Measurements from ENCODE around the gene ZNF664. TPM values are rescaled to one million over a fixed set of nuclear protein-coding genes. Genes with fewer than 3 reads are reported as not detected.

The ZNF664 gene
- total RNA-seq, 4 donors from 2014 or later, result 53.7 to 78.0 (median 73.3) TPM

DNA sequence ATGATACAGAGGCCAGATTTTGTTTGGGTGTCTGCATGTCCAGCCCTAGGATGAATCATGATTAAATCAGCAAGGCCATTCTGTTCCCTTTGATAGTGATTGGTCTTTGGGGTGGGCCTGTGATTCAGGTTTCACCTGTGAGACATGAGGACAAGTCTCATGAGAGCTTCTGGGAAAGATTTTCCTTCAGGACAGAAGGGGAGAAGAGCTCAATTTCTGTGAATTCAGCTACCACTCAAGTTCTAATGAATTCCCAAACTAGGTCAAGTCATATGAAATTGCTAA, 73.4 kb downstream of the ZNF664 start:
- Histone ChIP-seq H3K4me3 (no peak overlapping the region), H3K4me1 (peaks cover 0 to 17% (median 0%) of the 10 kb centered on the region in 4 donors)

GRCh38 chr12:124047045-124047566, 74.1 kb downstream of the ZNF664 start:
- WGBS, 2 donors, result 98 to 99% methylated on average over 3 of the region's 3 CpGs
- peaks cover 0 to 23% (median 0%) of the 10 kb centered on the region in 4 donors for H3K9me3 ChIP-seq
- no peak overlapping the region for H3K4me3 ChIP-seq
- H3K4me1 ChIP-seq, result peaks cover 0 to 17% (median 0%) of the 10 kb centered on the region in 4 donors
- H3K27me3 ChIP-seq, result no peaks in the 10 kb centered on the region
- H3K36me3 ChIP-seq, result peaks cover 0 to 8% (median 0%) of the 10 kb centered on the region in 3 donors
- DNase-seq (ENCODE audit: low spot score in 2 of 2), result no peak
- no peak overlapping the region for H3K27ac ChIP-seq
- TF ChIP-seq CTCF (IDR thresholded peaks at IDR 0.05) (no peak), EP300 (IDR thresholded peaks at IDR 0.05) (no peak)

More for the DNA sequence above, 73.4 kb downstream of the ZNF664 start:
- no peak for DNase-seq (ENCODE audit: low spot score in 2 of 2)
- peaks cover 0 to 23% (median 0%) of the 10 kb centered on the region in 4 donors for H3K9me3 ChIP-seq
- H3K27ac ChIP-seq, result peak overlapping the region in 3 of 4 donors; percentile 5 to 85 (median 74)
- TF ChIP-seq EP300 (IDR thresholded peaks at IDR 0.05) (no peak), CTCF (IDR thresholded peaks at IDR 0.05) (no peak), POLR2A (IDR thresholded peaks at IDR 0.05) (no peak)
- peaks cover 0 to 8% (median 0%) of the 10 kb centered on the region in 3 donors for H3K36me3 ChIP-seq
- H3K27me3 ChIP-seq, result no peaks in the 10 kb centered on the region

DNA sequence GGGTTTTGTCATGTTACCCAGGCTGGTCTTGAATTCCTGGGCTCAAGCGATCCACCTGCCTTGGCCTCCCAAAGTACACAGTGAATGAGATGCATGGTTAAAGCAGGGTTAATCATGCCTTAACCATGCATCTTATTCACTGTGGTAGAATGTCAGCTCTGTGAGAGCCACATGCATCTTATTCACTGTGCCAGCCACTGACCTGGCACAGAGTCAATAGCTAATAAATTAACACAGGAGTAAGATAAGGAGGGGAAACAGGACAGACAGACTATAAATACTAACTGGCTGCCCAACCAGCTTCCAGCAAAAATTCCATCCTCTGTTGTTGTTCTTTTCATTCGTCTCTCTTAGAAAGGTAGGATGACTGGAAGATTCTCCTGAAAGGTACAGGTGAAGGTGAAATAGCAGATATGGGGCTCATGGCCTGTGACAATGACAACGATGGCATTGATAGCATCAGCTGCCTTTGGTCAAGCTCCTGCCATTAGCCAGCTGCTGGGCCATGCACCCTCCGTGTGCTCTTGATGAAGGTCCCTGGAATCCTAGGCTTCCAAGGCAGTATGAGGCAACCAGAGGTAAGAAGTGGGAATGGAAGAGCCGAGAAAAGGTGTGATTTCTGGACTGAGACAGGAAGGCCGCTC, 76.6 kb downstream of the ZNF664 start:
- H3K27me3 ChIP-seq, result no peaks in the 10 kb centered on the region
- 93% methylated on average over 6 of the region's 6 CpGs for WGBS, 2 donors
- TF ChIP-seq CTCF (IDR thresholded peaks at IDR 0.05), result no peak
- no peak for TF ChIP-seq POLR2A (IDR thresholded peaks at IDR 0.05)
- no peak for TF ChIP-seq EP300 (IDR thresholded peaks at IDR 0.05)
- peaks cover 0 to 8% (median 0%) of the 10 kb centered on the region in 3 donors for H3K36me3 ChIP-seq
- peaks cover 0 to 23% (median 0%) of the 10 kb centered on the region in 4 donors for H3K9me3 ChIP-seq
- H3K4me1 ChIP-seq, result peaks cover 0 to 28% (median 0%) of the 10 kb centered on the region in 4 donors
- H3K4me3 ChIP-seq, result no peak overlapping the region
- DNase-seq (ENCODE audit: low spot score in 2 of 2), result no peak
- no peak overlapping the region for H3K27ac ChIP-seq

GRCh38 chr12:124053851-124054250, 80.8 kb downstream of the ZNF664 start:
- peaks cover 0 to 11% (median 0%) of the 10 kb centered on the region in 4 donors for H3K4me1 ChIP-seq
- DNase-seq (ENCODE audit: low spot score in 2 of 2), result peak; percentile 33 to 54

More at GRCh38 chr12:124053851-124054250, 80.8 kb downstream of the ZNF664 start:
- Histone ChIP-seq H3K27me3 (no peaks in the 10 kb centered on the region), H3K36me3 (no peaks in the 10 kb centered on the region), H3K27ac (peak overlapping the region in 1 of 4 donors; percentile 41), H3K9me3 (no peaks in the 10 kb centered on the region), H3K4me3 (no peak overlapping the region)
- WGBS, 2 donors, result 3% methylated on average over 10 of the region's 10 CpGs
- TF ChIP-seq CTCF (IDR thresholded peaks at IDR 0.05) (peak; percentile 25 to 85 (median 61)), EP300 (IDR thresholded peaks at IDR 0.05) (peak in 1 of 2 donors; percentile 51), POLR2A (IDR thresholded peaks at IDR 0.05) (no peak)

All from tibial nerve (tissue), 4 donors.